HG02588 (cell line): ENCODE data around the gene BAG3.
"Not testable (repeated sequence)": the region's sequence is repeated elsewhere in the genome, so short reads cannot be mapped to it uniquely, and the experiment has no call there.

Source experiments
- ATAC-seq: cut with Tn5 transposase; IDR thresholded peaks from one replicate; pipeline ENCODE4 v1.9.1; 2021; ENCODE audit warnings: mild to moderate bottlenecking, moderate library complexity; ENCODE audit not compliant: unreplicated experiment

The BAG3 gene

DNA sequence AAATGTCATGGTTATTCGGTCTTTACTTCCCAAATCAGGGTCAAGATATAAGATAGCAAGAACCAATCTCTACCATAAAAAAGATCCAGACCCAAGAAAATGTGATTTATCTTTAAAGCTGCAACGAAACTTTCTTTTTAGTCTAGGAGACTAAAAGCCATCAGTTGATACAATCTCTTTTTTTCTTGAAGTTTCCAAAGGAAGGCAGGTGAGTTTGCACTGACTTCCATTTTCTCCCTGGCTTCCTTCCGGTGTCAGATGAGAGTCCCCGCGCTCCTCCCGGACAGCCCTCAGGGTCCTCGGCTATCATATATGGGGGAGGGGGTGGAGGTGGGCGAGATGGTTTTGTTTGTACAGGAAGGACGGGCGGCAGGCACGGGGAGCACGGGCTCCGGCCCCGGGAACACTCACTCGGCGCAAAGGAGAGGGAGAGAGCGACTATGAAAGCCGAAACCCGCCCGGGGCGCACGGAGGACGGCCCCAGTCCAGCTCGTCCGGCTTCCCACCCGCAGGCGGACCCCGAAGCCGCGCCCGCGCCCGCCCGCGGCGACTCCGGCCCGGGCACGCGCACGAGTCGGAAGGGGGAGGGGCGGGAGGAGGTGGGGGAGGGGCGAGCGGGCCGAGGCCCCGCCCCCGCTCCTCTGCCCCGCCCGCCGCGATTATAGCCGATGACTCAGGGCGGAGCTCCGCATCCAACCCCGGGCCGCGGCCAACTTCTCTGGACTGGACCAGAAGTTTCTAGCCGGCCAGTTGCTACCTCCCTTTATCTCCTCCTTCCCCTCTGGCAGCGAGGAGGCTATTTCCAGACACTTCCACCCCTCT is at the start of gene BAG3:
TSS of gene BAG3 (plus strand) at position 689 of the 822 bp plus-strand sequence. CDS start 296 bp downstream, outside the sequence.
- peak; percentile 67 for ATAC-seq

GRCh38 chr10:119602241-119603095 is 48.7 kb upstream of the BAG3 start:
- ATAC-seq = no peak

DNA sequence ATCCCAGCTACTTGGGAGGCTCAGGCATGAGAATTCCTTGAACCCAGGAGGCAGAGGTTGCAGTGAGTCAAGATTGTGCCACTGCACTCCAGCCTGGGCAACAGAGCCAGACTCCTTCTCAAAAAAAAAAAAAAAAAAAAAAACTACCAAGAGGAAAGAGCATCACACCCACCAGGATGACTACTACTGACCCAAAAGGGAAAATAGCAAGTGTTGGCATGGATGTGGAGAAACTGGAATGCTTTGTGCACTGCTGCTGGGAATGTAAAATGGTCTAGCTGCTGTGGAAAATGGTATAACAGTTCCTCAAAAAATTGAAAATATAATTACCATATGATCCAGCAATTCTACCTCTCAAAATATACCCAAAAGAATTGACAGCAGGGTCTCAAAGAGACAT is 46.7 kb upstream of the BAG3 start:
- no peak for ATAC-seq

DNA sequence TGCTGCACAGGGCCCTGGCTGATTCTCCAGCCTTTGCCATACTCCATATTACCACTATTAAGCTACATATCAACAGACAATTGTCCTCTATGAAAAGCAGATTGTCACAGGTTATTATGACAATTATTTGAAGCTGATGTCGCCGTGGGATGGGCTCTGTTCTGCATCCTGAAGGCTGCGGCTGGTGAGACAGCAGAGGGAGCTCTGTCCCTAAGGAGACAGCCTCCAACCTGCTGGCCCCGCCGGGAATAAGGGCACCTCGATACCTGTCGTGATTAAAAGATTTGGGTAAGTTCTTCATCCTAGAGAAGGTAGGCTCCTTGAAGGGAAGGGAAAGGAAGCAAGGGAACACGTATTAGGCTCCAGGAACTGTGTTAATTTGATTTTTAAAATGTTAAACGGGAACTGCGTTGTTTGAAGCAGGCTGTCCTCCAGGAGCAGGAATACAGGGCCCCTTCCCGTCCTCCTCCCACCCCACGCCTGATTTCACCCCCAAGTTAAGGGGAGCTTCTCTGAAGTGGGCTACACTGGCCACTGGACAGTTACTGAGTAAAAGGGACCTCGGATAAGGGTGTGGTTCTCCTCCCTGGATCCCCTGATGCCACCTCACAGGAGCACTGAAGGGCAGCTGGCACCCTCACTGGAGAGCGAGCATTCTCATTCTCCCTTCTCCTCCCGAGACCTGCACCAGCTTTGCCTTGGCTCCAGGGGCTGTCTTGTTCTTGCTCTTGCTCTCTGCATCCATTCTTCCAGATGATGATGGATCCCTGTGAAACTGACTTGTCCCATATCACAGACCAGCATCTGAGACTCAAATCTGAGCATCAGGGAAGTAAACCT is 42.6 kb upstream of the BAG3 start:
- ATAC-seq = no peak

DNA sequence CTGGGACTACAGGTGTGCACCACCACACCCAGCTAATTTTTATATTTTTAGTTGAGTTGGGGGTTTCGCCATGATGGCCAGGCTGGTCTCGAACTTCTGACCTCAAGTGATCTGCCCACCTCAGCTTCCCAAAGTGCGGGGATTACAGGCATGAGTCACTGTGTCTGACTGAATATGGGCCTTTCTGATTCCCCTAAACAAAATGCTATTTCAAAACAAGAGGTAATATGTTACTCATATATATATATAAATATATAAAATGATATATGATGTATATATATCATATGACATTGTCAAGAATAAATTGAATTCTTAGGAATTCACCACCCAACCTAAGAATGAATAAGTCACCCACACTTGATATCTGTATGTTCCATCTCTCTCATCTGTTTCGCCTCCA is 41.7 kb upstream of the BAG3 start:
- no peak for ATAC-seq

- no peak for ATAC-seq
These were observed 39.7 kb upstream of the BAG3 start for GRCh38 chr10:119611433-119611832.

DNA sequence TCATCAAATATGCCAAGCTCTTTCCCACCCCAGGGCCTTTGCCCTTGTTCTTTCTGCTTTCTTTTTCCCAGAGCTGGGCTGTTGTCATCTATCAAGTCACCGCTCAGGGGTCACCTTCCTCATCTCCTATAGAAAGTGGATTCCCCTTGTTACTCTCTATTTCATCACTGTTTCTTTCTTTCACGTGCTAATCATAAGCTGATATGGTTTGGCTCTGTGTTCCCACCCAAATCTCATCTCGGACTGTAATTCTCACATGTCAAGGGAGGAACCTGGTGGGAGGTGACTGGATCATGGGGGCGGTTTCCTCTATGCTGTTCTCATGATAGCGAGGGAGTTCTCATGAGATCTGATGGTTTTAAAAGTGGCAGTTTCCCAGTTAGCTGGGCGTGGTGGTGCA is 37.4 kb upstream of the BAG3 start:
- ATAC-seq = no peak

DNA sequence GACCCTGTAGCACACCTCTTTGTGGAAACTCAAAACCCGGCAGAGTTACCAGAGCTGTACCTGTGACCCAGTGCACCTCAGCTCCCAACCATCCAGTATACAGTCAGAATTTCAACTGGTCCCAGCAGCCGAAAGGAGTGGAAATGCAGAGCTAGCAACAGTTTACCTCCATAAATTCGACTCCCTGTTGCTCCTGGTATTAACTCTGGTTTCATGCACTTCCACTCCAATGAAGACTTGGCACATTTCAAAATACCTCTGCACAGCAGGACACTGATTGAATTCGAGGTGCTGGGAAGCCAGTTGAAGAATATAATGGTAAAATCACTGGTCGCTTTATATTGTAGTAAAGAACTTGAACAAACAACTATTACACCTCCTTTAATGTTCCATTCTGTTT is 36.5 kb upstream of the BAG3 start:
- ATAC-seq = no peak

GRCh38 chr10:119616882-119617570 is 34.2 kb upstream of the BAG3 start:
- no peak for ATAC-seq

- no peak for ATAC-seq
These were observed 32.0 kb upstream of the BAG3 start for GRCh38 chr10:119619215-119619614.

DNA sequence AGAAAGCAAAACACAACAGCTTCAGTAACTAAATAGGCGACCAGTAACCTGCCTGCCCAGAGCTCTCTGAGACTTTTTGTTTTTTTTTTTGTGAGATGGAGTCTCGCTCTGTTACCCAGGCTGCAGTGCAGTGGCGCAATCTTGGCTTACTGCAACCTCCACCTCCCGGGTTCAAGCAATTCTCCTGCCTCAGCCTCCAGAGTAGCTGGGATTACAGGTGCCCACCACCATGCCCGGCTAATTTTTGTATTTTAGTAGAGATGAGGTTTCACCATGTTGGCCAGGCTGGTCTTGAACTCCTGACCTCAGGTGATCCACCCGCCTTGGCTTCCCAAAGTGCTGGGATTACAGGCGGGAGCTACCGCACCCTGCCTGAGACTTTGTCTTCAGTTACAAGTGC is 31.4 kb upstream of the BAG3 start:
- not testable (repeated sequence) for ATAC-seq

DNA sequence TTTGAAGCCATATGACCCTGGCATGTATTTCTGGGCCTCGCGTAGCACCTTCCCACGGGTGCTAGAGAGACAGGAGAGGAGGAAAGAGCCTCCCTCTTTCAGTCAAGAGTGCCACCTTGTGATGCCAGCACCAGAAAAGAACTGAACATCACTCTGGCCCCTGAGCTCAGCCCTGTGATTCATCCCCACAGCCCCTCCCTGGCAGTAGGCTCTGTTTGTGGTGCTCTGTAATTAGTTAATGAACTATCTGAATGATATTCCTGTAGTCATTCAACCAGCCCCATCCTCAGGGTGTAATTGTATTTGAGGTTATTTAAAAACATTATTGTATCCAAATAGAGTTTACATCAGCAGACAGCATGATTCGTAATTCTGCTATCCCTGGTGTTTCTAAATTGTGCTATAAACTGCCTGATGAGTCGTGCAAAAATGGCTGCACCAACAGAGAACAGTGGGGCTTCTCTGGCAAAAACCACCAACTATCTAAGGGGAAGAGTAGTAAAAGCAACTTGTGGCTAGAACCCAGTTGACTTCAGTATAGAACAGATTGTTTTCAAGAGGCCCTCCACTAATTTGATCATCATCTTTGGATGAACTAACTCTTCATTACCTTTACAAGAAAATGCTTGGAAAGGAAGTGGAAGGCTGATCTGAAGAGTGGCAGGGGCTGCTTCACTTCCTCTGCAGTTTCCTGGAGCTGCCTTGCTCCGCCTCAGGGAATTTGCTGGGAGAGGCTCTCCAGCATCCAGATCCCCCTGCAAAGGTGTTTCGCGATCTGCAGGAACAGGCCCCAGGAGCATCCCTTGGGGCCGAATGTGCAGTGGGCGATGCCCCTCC is 30.7 kb upstream of the BAG3 start:
- no peak for ATAC-seq

DNA sequence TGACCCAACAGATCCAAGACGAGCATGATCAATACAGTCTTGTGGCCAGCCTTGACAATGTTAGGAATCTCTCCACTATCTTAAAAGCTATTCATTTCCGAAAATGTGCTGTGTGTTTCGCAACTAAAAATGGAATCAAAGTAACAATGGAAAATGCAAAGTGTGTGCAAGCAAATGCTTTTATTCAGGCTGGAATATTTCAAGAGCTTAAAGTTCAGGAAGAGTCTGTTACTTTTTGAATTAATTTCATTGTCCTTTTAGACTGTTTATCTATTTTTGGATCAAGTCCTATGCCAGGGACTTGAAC is 30.1 kb upstream of the BAG3 start:
- no peak for ATAC-seq

- ATAC-seq = no peak
These were observed 25.5 kb upstream of the BAG3 start for GRCh38 chr10:119625570-119626280.

DNA sequence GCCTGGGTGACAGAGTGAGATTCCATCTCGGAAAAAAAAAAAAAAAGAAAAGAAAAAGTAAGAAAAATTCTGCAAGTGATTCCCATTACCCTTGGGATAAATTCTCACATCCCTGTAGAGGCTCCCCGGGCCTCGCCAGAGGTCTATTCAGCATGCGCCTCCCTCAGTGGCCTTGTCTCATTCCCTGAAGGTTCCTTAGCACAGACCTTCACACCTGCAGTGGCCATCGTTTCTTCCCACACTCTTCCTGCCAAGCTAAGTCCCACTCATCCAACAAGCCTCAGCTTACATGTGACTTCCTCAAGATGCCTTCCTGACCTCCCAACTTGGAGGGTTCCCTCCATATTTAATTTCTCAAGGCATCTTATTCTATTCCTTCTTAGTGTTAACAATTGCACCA is 20.9 kb upstream of the BAG3 start:
- no peak for ATAC-seq

DNA sequence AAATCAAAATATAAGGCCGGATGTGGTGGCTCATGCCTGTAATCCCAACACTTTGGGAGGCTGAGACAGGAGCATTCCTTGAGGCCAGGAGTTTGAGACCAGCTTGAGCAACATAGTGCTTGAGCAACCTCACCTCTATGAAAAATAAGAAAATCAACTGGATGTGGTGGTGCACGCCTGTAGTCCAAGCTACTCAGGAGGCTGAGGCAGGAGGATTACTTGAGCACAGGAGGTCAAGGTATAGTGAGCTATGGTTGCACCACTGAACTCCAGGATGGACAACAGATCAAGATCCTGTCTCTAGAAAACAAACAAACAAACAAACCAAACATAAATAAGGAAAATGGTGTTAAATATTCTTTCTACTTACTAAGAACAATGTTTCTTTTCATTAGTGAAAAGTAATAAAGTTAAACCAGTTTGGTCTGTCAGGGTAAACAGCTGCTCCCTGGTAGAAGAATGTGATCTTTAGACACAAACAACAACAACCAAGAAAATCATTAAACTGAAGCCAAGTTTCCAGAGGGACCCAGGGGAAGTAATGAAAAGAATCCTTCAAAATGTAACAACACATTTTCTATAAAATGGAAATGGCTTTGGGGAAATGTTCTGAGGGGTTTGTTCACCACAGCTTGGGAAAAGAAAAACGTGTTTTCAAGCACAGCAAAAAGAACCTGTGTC is 17.5 kb upstream of the BAG3 start:
- ATAC-seq = no peak

DNA sequence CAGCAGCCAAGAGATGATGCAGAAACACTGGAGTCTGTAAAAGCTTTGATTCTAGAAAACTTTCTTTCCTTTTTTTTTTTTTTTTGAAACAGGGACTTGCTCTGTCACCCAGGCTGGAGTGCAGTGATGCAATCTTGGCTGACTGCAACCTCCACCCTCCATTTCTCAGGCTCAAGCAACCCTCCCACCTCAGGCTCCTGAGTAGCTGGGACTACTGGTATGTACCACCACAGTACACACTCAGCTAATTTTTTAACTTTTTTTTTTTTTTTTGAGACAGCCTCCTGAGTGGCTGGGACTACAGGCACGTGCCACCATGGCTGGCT is 17.0 kb upstream of the BAG3 start:
- ATAC-seq = no peak

DNA sequence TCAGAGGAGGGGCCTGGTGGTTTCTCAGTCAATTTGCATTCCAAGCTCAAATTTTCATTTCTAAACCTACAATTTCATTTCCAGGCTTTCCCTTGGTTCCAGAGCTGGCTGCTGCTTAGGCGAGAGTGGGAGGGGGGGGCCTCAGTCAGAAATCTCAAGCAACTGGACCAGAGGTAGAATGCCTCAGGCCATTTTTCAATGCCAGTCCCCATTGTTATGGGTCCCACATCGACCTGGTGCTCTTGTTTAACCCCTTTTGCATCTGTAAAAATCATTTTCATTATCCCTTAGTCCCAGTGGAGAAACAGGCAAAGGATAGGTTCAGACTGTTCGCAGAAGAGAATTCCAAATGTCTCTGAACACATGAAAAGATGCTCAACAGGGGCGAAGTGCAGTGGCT is 13.5 kb upstream of the BAG3 start:
- ATAC-seq = no peak

- no peak for ATAC-seq
These were observed 12.2 kb upstream of the BAG3 start for GRCh38 chr10:119638982-119639381.
